Measurements from ENCODE around the gene EIF2B1. TPM values are rescaled to one million over a fixed set of nuclear protein-coding genes. Genes with fewer than 3 reads are reported as not detected.

EIF2B1 gene
- total RNA-seq, result 27.3 and 38.4 TPM in 2 replicates

GRCh38 chr12:123633379-123634141 is at the start of gene EIF2B1, which contains the start of gene GTF2H3:
Gene EIF2B1, minus strand, starts transcription at chr12:123633686. Its CDS starts 129 bp downstream, at chr12:123633557.
Gene GTF2H3, plus strand, starts transcription at chr12:123633829. Its CDS starts 31 bp downstream, at chr12:123633860.

GRCh38 chr12:123670882-123671728 is 37.6 kb upstream of the EIF2B1 start, which contains the start of gene TCTN2:
Gene TCTN2, plus strand, starts transcription at chr12:123671113. Its CDS starts 128 bp downstream, at chr12:123671241.

GRCh38 chr12:123601602-123602489 is 31.6 kb downstream of the EIF2B1 start, which contains the start of gene DDX55:
Gene DDX55, plus strand, starts transcription at chr12:123602099. Its CDS starts 50 bp downstream, at chr12:123602149.

Other genes starting within 250 kb of the EIF2B1 start
- gene KMT5A, start 249.6 kb downstream of the EIF2B1 start, total RNA-seq, result 29.6 and 37.9 TPM in 2 replicates
- 5.8 TPM in 2 replicates for gene RILPL2, start 197.0 kb downstream of the EIF2B1 start, total RNA-seq
- gene SNRNP35, start 175.5 kb downstream of the EIF2B1 start, total RNA-seq, result 10.9 and 20.6 TPM in 2 replicates
- gene RILPL1, start 100.0 kb downstream of the EIF2B1 start, total RNA-seq, result 7.6 and 7.9 TPM in 2 replicates
- gene TMED2, start 49.1 kb downstream of the EIF2B1 start, total RNA-seq, result 232 and 375 TPM in 2 replicates
- gene DDX55, start 31.6 kb downstream of the EIF2B1 start, total RNA-seq, result 12.6 and 13.4 TPM in 2 replicates
- gene GTF2H3, start 143 bp upstream of the EIF2B1 start, total RNA-seq, result 20.6 and 21.3 TPM in 2 replicates
- gene TCTN2, start 37.4 kb upstream of the EIF2B1 start, total RNA-seq, result 7.3 and 11.0 TPM in 2 replicates
- gene ATP6V0A2, start 78.7 kb upstream of the EIF2B1 start, total RNA-seq, result 10.0 and 12.1 TPM in 2 replicates
- gene DNAH10, start 128.6 kb upstream of the EIF2B1 start, total RNA-seq, result 0.09 and 0.32 TPM in 2 replicates